Measurements from ENCODE around the gene ADGRV1.

Gene ADGRV1

DNA sequence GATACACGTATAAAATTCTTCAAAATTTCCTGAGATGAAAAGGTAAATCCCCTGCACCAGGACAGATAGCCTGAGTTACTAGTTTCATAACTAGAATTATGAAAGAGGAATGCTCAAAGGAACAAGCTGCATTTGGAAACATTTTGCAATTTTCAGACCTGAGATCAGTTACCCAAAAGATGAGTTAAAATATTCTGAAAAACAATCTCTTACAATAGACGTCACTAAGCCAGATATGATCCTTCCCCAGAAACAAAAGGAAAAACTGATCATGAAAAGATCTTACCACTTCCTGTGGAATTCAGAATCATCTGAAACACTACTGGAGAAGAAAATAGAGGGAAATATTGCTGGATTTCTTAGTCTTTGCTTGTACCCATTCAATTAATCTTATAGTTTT lies 619.9 kb downstream of the ADGRV1 start:
- no peak for DNase-seq

DNA sequence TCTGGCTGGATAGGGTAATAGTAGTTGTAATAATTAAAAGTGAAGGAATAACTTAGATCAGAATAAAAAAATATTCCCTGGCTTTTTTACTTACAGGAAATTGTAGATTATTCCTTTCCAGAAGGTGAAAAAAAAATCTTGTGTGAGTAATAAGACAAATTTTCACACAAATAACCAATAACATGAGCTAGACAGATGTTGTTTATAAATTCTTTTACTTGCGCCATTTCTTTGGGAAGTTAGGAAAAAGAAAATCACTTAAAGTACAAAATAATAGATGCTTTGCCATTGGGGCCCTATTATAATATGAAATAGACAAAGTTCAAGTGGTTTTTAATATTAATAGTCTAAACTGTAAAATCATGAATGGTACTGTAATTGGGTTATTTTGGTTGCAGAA lies 620.4 kb downstream of the ADGRV1 start:
- DNase-seq: no peak

DNA sequence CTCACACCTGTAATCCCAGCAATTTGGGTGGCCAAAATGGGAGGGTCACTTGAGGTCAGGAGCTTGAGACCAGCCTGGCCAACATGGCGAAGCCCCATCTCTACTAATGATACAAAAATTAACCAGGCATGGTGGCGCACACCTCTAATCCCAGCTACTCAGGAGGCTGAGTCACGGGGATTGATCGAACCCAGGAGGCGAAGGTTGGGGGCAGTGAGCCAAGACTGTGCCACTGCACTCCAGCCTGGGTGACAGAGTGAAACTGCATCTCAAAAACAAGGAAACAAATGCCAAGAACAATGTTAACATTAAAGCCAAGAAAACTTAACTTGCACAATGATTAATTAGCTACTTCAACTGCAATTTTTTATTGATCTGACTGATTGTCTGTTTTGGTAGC lies 621.9 kb downstream of the ADGRV1 start:
- no peak for DNase-seq

DNA sequence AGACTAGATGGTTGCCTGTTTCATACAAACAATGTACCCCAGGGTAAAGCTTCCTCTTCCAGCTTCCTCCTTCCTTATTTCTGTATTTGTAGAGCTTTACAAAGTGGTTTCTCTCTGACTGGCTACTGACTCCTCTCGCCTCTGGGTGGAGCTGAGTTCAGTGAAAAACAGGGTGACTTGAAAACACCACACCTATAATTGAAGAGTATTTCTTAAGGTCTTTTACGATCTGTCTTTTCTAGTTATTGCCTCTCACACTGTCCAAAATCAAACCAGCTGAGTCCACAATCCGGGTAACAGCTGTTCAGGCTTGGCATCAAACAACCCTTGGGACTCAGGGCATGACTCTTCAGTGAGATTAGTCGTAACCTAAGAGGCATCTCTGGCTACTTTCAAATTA lies 624.2 kb downstream of the ADGRV1 start:
- DNase-seq: no peak

DNA sequence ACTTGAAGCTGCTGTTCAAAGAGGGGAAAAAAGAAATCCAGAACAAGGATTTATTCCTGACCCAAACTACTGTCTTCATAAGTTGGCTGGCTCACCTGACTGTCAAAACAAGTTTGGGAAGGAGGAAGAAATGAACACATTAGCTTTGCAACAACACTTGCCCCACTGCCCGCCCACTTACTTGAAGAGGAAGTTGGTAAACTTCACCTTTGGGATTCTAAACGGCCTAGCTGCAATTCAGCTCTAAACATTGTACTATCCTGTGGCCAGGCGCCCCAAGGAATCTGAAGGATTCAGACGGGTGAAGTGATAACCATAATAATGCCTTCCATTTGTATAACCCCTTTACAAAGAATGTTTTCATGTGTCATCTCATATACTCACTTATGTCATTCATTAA lies 625.1 kb downstream of the ADGRV1 start:
- no peak for DNase-seq

DNA sequence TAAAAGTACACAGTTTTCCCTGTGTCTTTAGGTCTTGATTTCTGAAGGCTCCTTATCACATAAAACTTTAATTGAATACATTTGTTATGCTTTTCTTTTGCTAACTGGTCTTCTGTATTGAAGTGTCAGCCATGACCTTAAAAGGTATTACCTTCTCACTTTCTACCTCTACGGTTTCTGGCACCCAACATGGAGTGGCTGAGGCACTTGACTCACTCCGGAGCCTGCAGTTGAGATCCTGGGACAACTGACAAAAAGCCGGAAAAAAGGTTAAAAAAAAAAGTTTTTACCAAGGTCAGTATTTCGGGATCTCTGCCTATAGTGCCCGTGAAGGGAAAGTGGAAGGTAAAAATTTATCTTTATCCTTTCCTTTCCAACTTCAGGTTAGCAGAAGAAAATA lies 627.5 kb downstream of the ADGRV1 start:
- no peak for DNase-seq

DNA sequence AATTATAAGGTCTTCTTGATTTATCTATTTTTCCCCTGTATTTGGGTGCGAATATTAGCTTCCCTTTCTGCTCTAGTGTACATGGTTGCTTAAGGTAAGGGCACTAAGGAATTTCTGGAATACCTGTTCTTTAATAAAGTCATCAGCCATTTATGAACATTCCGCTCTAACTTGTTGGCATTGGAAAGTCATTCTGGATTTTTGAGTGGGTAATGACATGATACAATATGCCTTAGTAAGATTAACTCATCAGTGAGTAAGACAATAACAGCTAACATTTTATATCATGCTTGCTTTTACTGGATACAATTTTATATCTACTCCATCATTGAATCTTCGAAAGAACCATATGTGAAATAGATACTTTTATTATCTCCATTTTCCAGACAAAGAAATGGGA lies 628.4 kb downstream of the ADGRV1 start:
- no peak for DNase-seq

DNA sequence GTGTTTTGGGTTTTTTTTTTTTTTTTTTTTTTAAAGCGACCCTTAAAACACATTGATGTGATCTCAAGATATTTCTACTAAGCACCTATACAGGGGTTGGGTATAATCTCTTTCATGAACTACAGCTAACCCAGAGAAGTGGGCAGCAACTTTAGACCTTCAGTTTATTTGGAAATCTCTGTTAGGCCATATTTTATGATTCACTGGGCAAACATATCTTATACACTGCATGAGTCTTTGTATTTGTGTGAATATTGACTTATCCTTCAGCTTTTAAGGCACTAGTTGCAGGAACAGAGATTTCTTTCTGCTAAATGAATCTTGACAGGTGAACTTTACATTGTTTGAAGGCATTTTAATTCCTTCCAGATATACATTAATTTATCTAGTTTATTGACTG lies 630.2 kb downstream of the ADGRV1 start:
- no peak for DNase-seq

DNA sequence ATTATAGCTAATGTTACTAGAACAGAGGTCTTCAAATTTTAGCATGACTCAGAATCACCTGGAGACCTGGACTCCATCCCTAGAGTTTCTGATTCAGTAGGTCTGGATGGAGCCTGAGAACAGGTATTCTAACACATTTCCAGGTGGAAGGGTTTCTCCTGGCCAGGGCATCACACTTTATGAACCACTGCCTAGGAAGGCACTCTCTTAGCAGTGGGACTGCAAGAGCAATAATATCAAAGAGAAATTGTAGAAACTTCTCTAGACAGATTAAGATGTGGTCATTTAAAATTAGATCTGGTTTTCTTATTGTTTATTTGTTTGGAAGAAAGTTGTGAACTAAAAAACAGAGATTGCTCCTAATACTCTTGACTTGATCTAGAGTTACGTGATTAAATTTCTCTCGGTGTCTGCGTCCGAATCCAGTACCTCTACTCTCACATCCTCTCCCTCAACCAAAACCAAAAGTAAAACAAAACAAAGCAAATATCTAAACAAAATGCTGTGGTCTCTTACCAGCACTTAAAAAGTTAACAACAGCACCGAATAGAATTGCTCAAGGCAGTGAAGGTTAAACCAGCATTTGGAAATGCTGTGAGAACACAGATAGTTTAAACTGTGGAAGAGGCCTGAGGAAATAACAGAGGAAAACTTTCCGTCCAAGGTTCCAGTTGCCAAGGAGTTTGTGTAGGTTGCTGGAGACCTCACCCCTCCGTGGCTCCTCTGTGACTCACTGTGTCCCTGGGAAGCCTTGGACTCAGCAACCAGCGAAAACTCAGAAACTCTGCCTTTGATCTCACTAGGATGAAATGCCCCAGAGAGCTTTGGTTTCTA lies 631.1 kb downstream of the ADGRV1 start:
- DNase-seq: no peak

DNA sequence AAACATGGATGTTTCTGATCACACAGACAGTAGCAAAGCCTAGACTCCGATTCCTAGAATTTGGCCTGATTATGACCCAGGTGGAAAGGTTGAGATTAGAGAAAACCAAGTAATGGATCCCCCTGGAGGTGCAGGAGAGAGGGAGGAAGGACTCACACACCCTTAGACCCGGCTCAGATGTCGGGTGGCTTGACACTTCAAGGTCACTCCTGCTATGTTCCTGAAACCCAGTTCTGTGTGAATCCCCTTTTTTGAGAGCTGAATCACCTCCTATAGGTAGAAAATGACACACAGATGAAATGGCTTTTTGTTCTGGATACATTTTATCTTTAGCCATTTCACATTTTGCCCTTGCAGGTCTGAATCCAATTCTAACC lies 631.7 kb downstream of the ADGRV1 start:
- no peak for DNase-seq

DNA sequence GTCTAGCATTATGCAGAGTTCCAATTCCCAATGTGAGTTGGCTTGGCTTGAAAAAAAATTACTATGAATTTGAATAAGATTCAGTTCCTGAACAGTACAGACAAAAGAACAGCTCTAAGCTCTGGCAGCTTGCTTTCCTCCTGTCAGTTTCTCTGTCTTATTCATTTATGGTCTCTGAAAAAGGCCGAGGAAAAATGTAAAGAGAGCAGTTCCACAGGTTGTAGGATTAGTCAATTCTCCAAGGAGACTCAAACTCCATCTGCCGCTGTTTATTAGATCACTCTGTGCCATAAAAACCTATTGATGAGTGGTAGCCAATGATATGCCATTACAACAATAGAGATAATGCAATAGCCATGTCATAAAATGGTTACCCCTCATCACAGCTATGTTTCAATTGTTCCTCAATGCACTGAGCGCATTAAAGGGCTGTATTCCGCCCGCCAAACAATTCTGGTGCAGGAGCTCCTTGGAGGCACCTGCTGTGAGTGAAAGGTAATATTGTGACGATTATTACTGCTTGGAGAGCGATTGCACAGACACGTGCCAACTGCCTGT lies 636.3 kb downstream of the ADGRV1 start:
- DNase-seq: no peak

DNA sequence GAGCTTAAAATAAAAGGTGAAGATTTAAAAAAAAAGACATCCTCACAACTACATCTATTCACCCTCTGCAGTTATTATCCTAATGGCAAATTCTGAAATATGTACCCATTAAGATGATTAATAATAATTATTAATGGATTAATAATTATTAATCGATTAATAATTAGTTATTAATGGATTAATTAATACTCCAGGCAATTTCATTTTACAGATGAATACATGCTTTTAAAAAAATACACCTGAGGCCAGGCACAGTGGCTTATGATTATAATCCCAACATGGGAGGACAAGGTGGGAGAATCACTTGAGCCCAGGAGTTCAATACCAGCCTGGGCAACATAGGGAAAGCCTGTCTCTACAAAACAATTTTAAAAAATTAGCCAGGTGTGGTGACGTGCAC lies 642.1 kb downstream of the ADGRV1 start:
- no peak for DNase-seq

DNA sequence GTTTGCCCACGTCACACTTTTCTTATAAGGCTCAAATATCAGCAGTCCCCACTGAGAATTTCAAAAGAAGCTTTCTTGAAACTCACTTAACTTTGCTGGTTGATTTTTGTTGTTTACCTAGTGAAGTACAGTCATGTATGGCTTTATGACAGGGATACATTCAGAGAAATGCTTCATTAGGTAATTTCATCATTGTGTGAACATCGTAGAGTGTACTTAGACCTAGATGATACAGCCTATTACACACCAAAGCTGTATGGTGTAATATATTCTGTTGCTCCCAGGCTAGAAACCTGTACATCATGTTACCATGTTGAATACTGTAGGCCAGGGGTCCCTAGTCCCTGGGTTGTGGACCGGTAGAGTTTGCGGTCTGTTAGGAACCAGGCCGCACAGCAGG lies 647.5 kb downstream of the ADGRV1 start:
- DNase-seq: no peak

DNA sequence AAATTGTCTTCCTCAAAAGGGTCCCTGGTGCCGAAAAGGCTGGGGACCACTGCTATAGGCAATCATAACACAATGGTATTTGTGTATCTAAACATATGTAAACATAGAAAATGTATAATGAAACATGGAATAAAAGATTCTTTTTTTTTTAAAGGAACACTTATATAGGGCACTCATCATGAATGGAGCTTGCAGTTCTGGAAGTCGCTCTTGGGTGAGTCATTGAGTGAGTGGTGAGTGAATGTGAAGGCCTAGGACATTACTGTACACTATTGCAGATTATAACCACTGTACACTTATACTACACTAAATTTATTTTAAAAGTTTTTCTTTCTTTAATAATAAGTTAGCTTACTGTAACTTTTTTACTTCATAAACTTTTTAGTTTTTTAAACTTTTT lies 648.1 kb downstream of the ADGRV1 start:
- no peak for DNase-seq

DNA sequence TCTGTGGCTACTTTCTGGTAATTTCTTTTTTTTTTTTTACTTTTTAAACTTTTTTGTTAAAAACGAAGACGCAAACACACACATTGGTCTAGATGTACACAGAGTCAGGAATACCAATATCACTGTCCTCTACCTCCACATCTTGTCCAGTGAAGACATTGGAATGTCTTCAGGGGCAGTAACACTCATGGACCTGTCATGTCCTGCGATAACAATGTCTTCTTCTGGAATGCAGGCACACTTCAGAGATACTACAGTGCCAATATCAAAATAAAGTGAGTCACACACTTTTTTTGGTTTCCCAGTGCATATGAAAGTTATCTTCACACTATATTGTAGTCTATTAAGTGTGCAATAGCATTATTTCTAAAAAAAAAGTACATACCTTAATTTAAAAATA lies 648.7 kb downstream of the ADGRV1 start:
- DNase-seq: no peak

DNA sequence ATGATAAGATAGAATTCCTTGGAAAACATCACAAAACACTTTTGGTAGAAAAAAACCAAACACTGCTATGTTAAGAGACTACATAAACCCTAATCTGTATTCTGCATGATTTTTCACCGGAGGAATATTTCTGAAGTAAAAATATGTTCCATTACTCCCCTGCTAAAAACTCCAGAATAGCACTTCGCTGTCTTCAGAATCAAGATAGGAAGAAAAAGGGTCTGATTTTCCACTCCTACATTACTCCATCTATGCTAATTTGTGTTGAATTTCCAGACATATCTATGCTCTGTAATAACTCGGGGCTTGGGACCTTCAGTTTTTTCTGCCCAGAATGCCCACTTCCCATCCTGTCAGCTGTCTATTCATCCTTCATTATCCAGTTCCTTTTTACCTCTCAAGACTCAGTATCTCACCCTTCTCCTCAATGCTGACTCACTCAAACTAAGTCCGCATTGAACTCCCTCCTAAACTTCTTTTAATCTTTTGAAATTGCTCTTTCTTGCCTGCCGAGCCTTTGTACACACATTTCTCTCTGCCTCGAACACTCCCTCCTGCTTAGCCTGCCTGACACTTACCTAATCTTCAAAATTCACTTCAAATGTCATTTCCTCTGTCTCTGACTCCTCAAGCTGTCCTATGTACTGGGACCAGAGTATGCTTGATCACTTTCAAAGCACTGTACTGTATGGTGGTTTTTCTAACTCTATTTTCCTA lies 653.6 kb downstream of the ADGRV1 start:
- no peak for DNase-seq

DNA sequence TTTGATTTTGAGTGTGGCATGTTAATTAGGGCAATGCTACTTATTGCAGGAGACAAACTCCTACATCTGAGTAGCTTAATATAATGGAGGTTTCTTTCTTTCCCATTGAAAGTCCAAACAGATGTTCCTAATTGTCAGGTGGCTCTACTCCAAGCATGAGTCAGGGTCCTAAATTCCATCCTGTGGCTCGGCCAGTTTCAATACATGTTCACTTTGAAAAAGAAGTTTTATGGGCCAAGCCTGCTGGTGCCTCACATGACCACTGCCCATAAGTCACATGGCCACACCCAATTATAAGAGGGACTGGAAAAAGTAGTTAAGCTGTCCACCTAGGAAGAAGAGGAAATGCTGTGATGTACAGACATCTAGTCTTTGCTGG lies 654.1 kb downstream of the ADGRV1 start:
- no peak for DNase-seq

All from NCI-H526 treated with DMSO at 0.1 percent for 48 hours (cell line).